ENCODE data around the gene HMSD. TPM values are rescaled to one million over a fixed set of nuclear protein-coding genes. Genes with fewer than 3 reads are reported as not detected.

Gene HMSD
- total RNA-seq, 1 donor from 2014 or later = not detected

GRCh38 chr18:63961435-63961980, 12.4 kb downstream of the HMSD start:
- no peaks in the 10 kb centered on the region for H3K36me3 ChIP-seq
- intact Hi-C loops (cut with DNase I) = no loop called here
- TF ChIP-seq, protein P1, sequence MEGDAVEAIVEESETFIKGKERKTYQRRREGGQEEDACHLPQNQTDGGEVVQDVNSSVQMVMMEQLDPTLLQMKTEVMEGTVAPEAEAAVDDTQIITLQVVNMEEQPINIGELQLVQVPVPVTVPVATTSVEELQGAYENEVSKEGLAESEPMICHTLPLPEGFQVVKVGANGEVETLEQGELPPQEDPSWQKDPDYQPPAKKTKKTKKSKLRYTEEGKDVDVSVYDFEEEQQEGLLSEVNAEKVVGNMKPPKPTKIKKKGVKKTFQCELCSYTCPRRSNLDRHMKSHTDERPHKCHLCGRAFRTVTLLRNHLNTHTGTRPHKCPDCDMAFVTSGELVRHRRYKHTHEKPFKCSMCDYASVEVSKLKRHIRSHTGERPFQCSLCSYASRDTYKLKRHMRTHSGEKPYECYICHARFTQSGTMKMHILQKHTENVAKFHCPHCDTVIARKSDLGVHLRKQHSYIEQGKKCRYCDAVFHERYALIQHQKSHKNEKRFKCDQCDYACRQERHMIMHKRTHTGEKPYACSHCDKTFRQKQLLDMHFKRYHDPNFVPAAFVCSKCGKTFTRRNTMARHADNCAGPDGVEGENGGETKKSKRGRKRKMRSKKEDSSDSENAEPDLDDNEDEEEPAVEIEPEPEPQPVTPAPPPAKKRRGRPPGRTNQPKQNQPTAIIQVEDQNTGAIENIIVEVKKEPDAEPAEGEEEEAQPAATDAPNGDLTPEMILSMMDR (IDR thresholded peaks at IDR 0.05) = no peak

DNA sequence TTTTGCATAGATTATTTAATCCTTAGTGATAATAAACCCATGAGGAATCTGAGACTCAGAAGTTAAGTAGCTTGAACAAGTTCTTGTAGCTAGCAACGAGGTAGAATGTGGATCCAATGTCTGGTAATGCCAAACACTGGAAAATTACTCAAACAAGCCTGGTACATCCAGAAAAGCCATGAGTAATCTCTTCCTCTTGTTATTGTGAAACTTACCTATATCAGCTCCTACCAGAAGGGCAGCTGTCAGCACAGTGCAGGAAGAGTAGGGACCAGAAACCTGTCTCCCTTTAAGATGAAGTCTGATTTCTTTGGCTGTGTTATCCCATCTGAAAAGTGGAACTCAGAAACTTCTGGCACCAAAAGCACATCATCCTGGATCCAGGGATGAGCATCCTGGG, 13.0 kb downstream of the HMSD start:
- H3K4me3 ChIP-seq = no peak overlapping the region
- no peak for DNase-seq (ENCODE audit: low spot score in 2 of 2)
- TF ChIP-seq, protein P1 (IDR thresholded peaks at IDR 0.05) = no peak
- H3K27me3 ChIP-seq = no peaks in the 10 kb centered on the region
- H3K36me3 ChIP-seq = no peaks in the 10 kb centered on the region
- H3K4me1 ChIP-seq = no peaks in the 10 kb centered on the region
- intact Hi-C loops (cut with DNase I) = loop anchor here (2.0 kb wide), 1 partner anchor 33 kb away; no protein-coding TSS in a partner anchor
- H3K9me3 ChIP-seq = no peaks in the 10 kb centered on the region
- H3K27ac ChIP-seq = no peak overlapping the region

More at GRCh38 chr18:63961435-63961980, 12.4 kb downstream of the HMSD start:
- Histone ChIP-seq H3K27me3 (no peaks in the 10 kb centered on the region), H3K9me3 (no peaks in the 10 kb centered on the region), H3K27ac (no peak overlapping the region), H3K4me3 (no peak overlapping the region), H3K4me1 (no peaks in the 10 kb centered on the region)
- DNase-seq (ENCODE audit: low spot score in 2 of 2) = no peak

DNA sequence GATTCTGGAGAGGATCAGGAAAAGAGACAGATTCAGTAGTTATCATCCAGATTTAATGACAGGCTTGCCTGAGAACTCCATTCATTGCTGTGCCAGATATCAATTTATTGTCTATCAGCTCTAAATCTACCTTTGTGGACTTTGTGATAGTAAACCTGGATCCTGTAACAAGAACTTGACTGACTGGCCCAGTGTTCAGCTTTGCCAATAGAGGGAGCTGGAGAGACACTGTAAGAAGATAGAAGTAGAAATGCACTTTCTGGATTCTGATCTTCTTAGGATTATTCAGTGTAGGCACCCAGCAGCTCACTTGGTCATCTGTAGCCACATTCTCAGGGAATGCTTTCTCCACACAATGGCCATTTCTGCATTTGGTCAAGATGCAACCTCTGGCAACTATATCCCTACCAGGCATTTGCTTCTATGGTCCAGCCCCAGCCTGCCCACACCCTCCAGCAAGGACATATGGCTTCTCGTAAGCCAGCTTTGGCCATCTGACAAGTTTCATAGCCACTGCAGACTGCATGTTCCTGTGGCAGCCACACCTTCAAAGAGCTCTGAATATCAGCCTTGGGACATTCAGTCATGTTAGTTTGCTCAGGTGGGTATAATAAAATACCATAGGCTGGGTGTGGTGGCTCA, 14.6 kb downstream of the HMSD start:
- Histone ChIP-seq H3K9me3 (no peaks in the 10 kb centered on the region), H3K27me3 (no peaks in the 10 kb centered on the region), H3K27ac (no peak overlapping the region), H3K4me1 (no peaks in the 10 kb centered on the region), H3K36me3 (no peaks in the 10 kb centered on the region), H3K4me3 (no peak overlapping the region)
- TF ChIP-seq, protein P1 (IDR thresholded peaks at IDR 0.05) = peak; percentile 36 to 80 (median 79)
- DNase-seq (ENCODE audit: low spot score in 2 of 2) = peak in 1 of 2 donors; percentile 69
- intact Hi-C loops (cut with DNase I) = loop anchor here (1.0 to 2.0 kb wide), 2 partner anchors 16 to 31 kb away; no protein-coding TSS in a partner anchor

GRCh38 chr18:63964908-63965307, 15.8 kb downstream of the HMSD start:
- Histone ChIP-seq H3K36me3 (no peaks in the 10 kb centered on the region), H3K27ac (no peak overlapping the region), H3K4me3 (no peak overlapping the region), H3K27me3 (no peaks in the 10 kb centered on the region), H3K4me1 (peaks cover 0 to 4% of the 10 kb centered on the region in 2 donors), H3K9me3 (no peaks in the 10 kb centered on the region)
- intact Hi-C loops (cut with DNase I) = no loop called here
- no peak for DNase-seq (ENCODE audit: low spot score in 2 of 2)
- TF ChIP-seq, protein P1 (IDR thresholded peaks at IDR 0.05) = no peak

GRCh38 chr18:63965716-63966330, 16.7 kb downstream of the HMSD start:
- no peak overlapping the region for H3K4me3 ChIP-seq
- peaks cover 0 to 4% of the 10 kb centered on the region in 2 donors for H3K4me1 ChIP-seq
- H3K9me3 ChIP-seq = no peaks in the 10 kb centered on the region
- no peak for DNase-seq (ENCODE audit: low spot score in 2 of 2)
- TF ChIP-seq, protein P1 (IDR thresholded peaks at IDR 0.05) = no peak
- H3K36me3 ChIP-seq = no peaks in the 10 kb centered on the region
- H3K27me3 ChIP-seq = no peaks in the 10 kb centered on the region
- intact Hi-C loops (cut with DNase I) = no loop called here
- no peak overlapping the region for H3K27ac ChIP-seq
